GM18907 (cell line): ENCODE results near the gene BPGM.

Source experiments
- ATAC-seq: cut with Tn5 transposase; IDR thresholded peaks from one replicate; pipeline ENCODE4 v1.9.1; 2021; ENCODE audit warnings: mild to moderate bottlenecking, moderate library complexity; ENCODE audit not compliant: unreplicated experiment

BPGM gene

GRCh38 chr7:134646425-134647305 is at the start of gene BPGM:
Gene BPGM (plus strand): TSS chr7:134646853. CDS start chr7:134661508, 14,655 bp downstream.
- ATAC-seq, result peak; percentile 98

- no peak for ATAC-seq
These were observed 47.3 kb upstream of the BPGM start for GRCh38 chr7:134599371-134599770.

GRCh38 chr7:134601459-134601858 is 45.2 kb upstream of the BPGM start:
- no peak for ATAC-seq

- no peak for ATAC-seq
These were observed 43.7 kb upstream of the BPGM start for GRCh38 chr7:134602881-134603451.

GRCh38 chr7:134605978-134606923 is 40.4 kb upstream of the BPGM start:
- ATAC-seq, result peak; percentile 83

GRCh38 chr7:134611611-134612151 is 35.0 kb upstream of the BPGM start:
- ATAC-seq, result no peak

- no peak for ATAC-seq
These were observed 34.5 kb upstream of the BPGM start for GRCh38 chr7:134612197-134612596.

GRCh38 chr7:134613623-134614347 is 32.9 kb upstream of the BPGM start:
- ATAC-seq, result no peak

- no peak for ATAC-seq
These were observed 30.0 kb upstream of the BPGM start for GRCh38 chr7:134616611-134617010.

GRCh38 chr7:134618756-134619530 is 27.7 kb upstream of the BPGM start:
- no peak for ATAC-seq

GRCh38 chr7:134619627-134620331 is 26.9 kb upstream of the BPGM start:
- no peak for ATAC-seq

GRCh38 chr7:134622303-134622995 is 24.2 kb upstream of the BPGM start:
- no peak for ATAC-seq

- no peak for ATAC-seq
These were observed 23.5 kb upstream of the BPGM start for GRCh38 chr7:134623193-134623592.

GRCh38 chr7:134625550-134625949 is 21.1 kb upstream of the BPGM start:
- no peak for ATAC-seq

- no peak for ATAC-seq
These were observed 19.4 kb upstream of the BPGM start for GRCh38 chr7:134627109-134627774.

- ATAC-seq, result no peak
These were observed 18.9 kb upstream of the BPGM start for GRCh38 chr7:134627775-134628153.

GRCh38 chr7:134629445-134629844 is 17.2 kb upstream of the BPGM start:
- ATAC-seq, result no peak

GRCh38 chr7:134630237-134630636 is 16.4 kb upstream of the BPGM start:
- ATAC-seq, result no peak
